GM23338 (cell line): ENCODE measurements around the gene AGMAT. TPM values are rescaled to one million over a fixed set of nuclear protein-coding genes. Genes with fewer than 3 reads are reported as not detected.
A peak's percentile ranks its signal among the peaks of the same experiment; 100 is the strongest.

ENCODE experiments used
- ATAC-seq: fragments of 200-7000 bp; cut with Tn5 transposase; 3 replicates; pipeline ENCODE4 v1.9.1; 2020
- DNase-seq: peaks from one replicate; pipeline ENCODE4 v3.0.0-alpha.2; 2015; ENCODE audit warnings: low spot score
- H2AFZ ChIP-seq: fragments of 200-600 bp; sonication (generic); 2 replicates; pipeline ENCODE4 v1.8.0; 2016; ENCODE audit warnings: antibody characterized with exemption, mild to moderate bottlenecking, moderate library complexity
- H3F3A ChIP-seq: fragments of 200-600 bp; sonication (generic); replicated peaks from 2 replicates; pipeline ENCODE4 v1.8.0; 2017; ENCODE audit warnings: antibody characterized with exemption, mixed run types, low read depth
- H3K27ac ChIP-seq: fragments of 200-600 bp; sonication (generic); 2 replicates; pipeline ENCODE4 v1.6.1; 2016; ENCODE audit warnings: low read depth
- H3K27me3 ChIP-seq: fragments of 200-600 bp; sonication (generic); 2 replicates; pipeline ENCODE4 v1.8.0; 2016; ENCODE audit warnings: mild to moderate bottlenecking, mixed run types, moderate library complexity; ENCODE audit not compliant: insufficient read depth
- H3K36me3 ChIP-seq: fragments of 200-600 bp; sonication (generic); 2 replicates; pipeline ENCODE4 v1.8.0; 2016; ENCODE audit warnings: mild to moderate bottlenecking; ENCODE audit not compliant: insufficient read depth
- H3K4me1 ChIP-seq: fragments of 200-600 bp; sonication (generic); 2 replicates; pipeline ENCODE4 v1.8.0; 2016; ENCODE audit warnings: mild to moderate bottlenecking, moderate library complexity; ENCODE audit not compliant: insufficient read depth
- H3K4me2 ChIP-seq: fragments of 200-600 bp; sonication (generic); 2 replicates; pipeline ENCODE4 v1.7.1; 2017; ENCODE audit warnings: mixed run types
- H3K4me3 ChIP-seq: fragments of 200-600 bp; sonication (generic); 2 replicates; pipeline ENCODE4 v1.6.1; 2016; ENCODE audit warnings: mixed run types
- H3K79me2 ChIP-seq: fragments of 200-600 bp; sonication (generic); replicated peaks from 2 replicates; pipeline ENCODE4 v1.8.0; 2017; ENCODE audit warnings: mild to moderate bottlenecking; ENCODE audit not compliant: insufficient read depth
- H3K9me2 ChIP-seq: fragments of 200-600 bp; sonication (generic); 2 replicates; pipeline ENCODE4 v1.8.0; 2017; ENCODE audit not compliant: insufficient read depth
- H4K20me1 ChIP-seq: fragments of 200-600 bp; sonication (generic); replicated peaks from 2 replicates; pipeline ENCODE4 v1.8.0; 2017; ENCODE audit warnings: mild to moderate bottlenecking; ENCODE audit not compliant: insufficient read depth
- H3K27ac Mint-ChIP-seq: 2 replicates; pipeline ENCODE4 v1.8.0; 2020; ENCODE audit warnings: inconsistent platforms, mild to moderate bottlenecking, moderate library complexity, mixed read lengths
- H3K27me3 Mint-ChIP-seq: 3 replicates; pipeline ENCODE4 v1.8.0; 2022; ENCODE audit warnings: low read depth, mild to moderate bottlenecking, moderate library complexity, mixed read lengths, inconsistent platforms; ENCODE audit not compliant: insufficient read depth, poor library complexity
- H3K36me3 Mint-ChIP-seq: 3 replicates; pipeline ENCODE4 v1.8.0; 2021; ENCODE audit warnings: low read depth, mild to moderate bottlenecking, inconsistent platforms, moderate library complexity, mixed read lengths
- H3K4me1 Mint-ChIP-seq: 3 replicates; pipeline ENCODE4 v1.8.0; 2020; ENCODE audit warnings: mild to moderate bottlenecking, inconsistent platforms, mixed read lengths
- H3K4me3 Mint-ChIP-seq: 3 replicates; pipeline ENCODE4 v1.8.0; 2021; ENCODE audit warnings: moderate library complexity, mild to moderate bottlenecking, inconsistent platforms, mixed read lengths
- H3K9me3 Mint-ChIP-seq: 3 replicates; pipeline ENCODE4 v1.8.0; 2020; ENCODE audit warnings: moderate library complexity, mild to moderate bottlenecking, inconsistent platforms, mixed read lengths
- CREB1 ChIP-seq: fragments of 250-450 bp; sonication (Bioruptor Pico); IDR thresholded peaks from 2 replicates; pipeline ENCODE4 v1.5.0; 2020; ENCODE audit warnings: low read depth, mild to moderate bottlenecking, moderate library complexity
- CTCF ChIP-seq, 2 experiments: fragments of 200-600 bp in 1 of 2; sonication (generic) in 1 of 2; conservative IDR thresholded peaks; 2 replicates each; pipeline versions ENCODE4 v1.5.1 to v1.6.1; 2016 to 2017; ENCODE audit warnings: antibody characterized with exemption in 2 of 2, low read depth in 2 of 2, mild to moderate bottlenecking in 2 of 2, moderate library complexity in 1 of 2
- ETS1 ChIP-seq: IDR thresholded peaks from 2 replicates; pipeline ENCODE4 v1.6.1; 2016; ENCODE audit warnings: antibody characterized with exemption
- POLR2AphosphoS5 ChIP-seq: IDR thresholded peaks from 2 replicates; pipeline ENCODE4 v1.6.1; 2016; ENCODE audit warnings: antibody characterized with exemption, low read depth
- long read RNA-seq: library from polyadenylated mRNA; unstranded; transcript quantifications from one replicate; pipeline ENCODE4 v2.0.0, GENCODE V29; 2020; ENCODE audit not compliant: unreplicated experiment
- polyA plus RNA-seq: library from polyadenylated mRNA; unstranded; fragments of >200 nt; fragmentation: Nextera tagmentation; extraction: Ambion mirVana; gene quantifications from 2 replicates; pipeline ENCODE4 v1.2.1, GENCODE V29; 2016
- total RNA-seq: library from RNA; depleted of rRNA; stranded (reverse); fragments of >200 nt; shearing (Covaris generic); gene quantifications from 2 replicates; pipeline ENCODE4 v1.2.3, GENCODE V29; 2014; rRNA removed
- TF ChIP-seq, protein P1 (sequence below): IDR thresholded peaks from one replicate; pipeline ENCODE4 v1.6.1; 2018; ENCODE audit warnings: antibody characterized with exemption; ENCODE audit not compliant: unreplicated experiment

AGMAT gene, protein sequence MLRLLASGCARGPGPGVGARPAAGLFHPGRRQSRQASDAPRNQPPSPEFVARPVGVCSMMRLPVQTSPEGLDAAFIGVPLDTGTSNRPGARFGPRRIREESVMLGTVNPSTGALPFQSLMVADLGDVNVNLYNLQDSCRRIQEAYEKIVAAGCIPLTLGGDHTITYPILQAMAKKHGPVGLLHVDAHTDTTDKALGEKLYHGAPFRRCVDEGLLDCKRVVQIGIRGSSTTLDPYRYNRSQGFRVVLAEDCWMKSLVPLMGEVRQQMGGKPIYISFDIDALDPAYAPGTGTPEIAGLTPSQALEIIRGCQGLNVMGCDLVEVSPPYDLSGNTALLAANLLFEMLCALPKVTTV
- total RNA-seq (3.8 and 7.4 TPM in 2 replicates), polyA plus RNA-seq (1.8 and 2.3 TPM in 2 replicates)
- long read RNA-seq, partial matches to known transcripts = 0 of 3 reads
- long read RNA-seq, other reads (novel, unspliced or antisense) = 0 of 3 reads

GRCh38 chr1:15584489-15585363 is at the start of gene AGMAT:
Gene AGMAT, minus strand, starts transcription at chr1:15585051. Its CDS starts 84 bp downstream, at chr1:15584967.
- Mint-ChIP-seq H3K36me3 (peaks cover 9% of the 10 kb centered on the region; the same call in 2 of the 3 replicates), H3K4me1 (no peaks in the 10 kb centered on the region), H3K9me3 (no peaks in the 10 kb centered on the region; the same call in 2 of the 3 replicates), H3K27ac (no peak within 1 kb of the TSS), H3K4me3 (peak within 1 kb of the TSS; percentile 74), H3K27me3 (peaks cover 5% of the 10 kb centered on the region)
- Histone ChIP-seq H3K4me1 (no peaks in the 10 kb centered on the region), H3K79me2 (no peaks in the 10 kb centered on the region), H3K4me3 (peak within 1 kb of the TSS; percentile 78), H3K36me3 (no peaks in the 10 kb centered on the region), H3K27ac (0 out of 2 replicates have a peak within 1 kb of the TSS, but pooled peaks have one; percentile 66), H3F3A (peaks cover 7% of the 10 kb centered on the region; the same call in 1 of the 2 replicates), H3K27me3 (no peaks in the 10 kb centered on the region), H3K9me2 (no peaks in the 10 kb centered on the region), H2AFZ (peak within 1 kb of the TSS; percentile 97), H4K20me1 (no peaks in the 10 kb centered on the region), H3K4me2 (peak within 1 kb of the TSS; percentile 83)
- DNase-seq (peak; percentile 95), ATAC-seq (peak; percentile 90)
- 0 out of 2 replicates have a peak, but pooled peaks have one; percentile 12 for TF ChIP-seq POLR2AphosphoS5
- peak; percentile 44 to 48 for TF ChIP-seq CTCF (conservative IDR thresholded peaks at IDR 0.05; ENCODE audit: low read depth in 2 of 2)
- no peak for TF ChIP-seq ETS1
- peak; percentile 29; the same call in 1 of the 2 replicates for TF ChIP-seq CREB1 (CRISPR knock-in tag)
- TF ChIP-seq, protein P1, sequence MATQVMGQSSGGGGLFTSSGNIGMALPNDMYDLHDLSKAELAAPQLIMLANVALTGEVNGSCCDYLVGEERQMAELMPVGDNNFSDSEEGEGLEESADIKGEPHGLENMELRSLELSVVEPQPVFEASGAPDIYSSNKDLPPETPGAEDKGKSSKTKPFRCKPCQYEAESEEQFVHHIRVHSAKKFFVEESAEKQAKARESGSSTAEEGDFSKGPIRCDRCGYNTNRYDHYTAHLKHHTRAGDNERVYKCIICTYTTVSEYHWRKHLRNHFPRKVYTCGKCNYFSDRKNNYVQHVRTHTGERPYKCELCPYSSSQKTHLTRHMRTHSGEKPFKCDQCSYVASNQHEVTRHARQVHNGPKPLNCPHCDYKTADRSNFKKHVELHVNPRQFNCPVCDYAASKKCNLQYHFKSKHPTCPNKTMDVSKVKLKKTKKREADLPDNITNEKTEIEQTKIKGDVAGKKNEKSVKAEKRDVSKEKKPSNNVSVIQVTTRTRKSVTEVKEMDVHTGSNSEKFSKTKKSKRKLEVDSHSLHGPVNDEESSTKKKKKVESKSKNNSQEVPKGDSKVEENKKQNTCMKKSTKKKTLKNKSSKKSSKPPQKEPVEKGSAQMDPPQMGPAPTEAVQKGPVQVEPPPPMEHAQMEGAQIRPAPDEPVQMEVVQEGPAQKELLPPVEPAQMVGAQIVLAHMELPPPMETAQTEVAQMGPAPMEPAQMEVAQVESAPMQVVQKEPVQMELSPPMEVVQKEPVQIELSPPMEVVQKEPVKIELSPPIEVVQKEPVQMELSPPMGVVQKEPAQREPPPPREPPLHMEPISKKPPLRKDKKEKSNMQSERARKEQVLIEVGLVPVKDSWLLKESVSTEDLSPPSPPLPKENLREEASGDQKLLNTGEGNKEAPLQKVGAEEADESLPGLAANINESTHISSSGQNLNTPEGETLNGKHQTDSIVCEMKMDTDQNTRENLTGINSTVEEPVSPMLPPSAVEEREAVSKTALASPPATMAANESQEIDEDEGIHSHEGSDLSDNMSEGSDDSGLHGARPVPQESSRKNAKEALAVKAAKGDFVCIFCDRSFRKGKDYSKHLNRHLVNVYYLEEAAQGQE = no peak
